GM13977 (cell line): ENCODE data around the gene SAP25.
"Not testable (repeated sequence)": the region's sequence is repeated elsewhere in the genome, so short reads cannot be mapped to it uniquely, and the experiment has no call there.

Source experiments
- DNase-seq: peaks from one replicate; pipeline ENCODE4 v3.0.0; 2012; ENCODE audit warnings: low spot score
- in situ Hi-C: fragments of 300-500 bp; cut with MboI; formaldehyde crosslinking; loops from one replicate; pipeline ENCODE4 v1.12.0; 2022; ENCODE audit warnings: low sequenced_read_pairs, low pct_unique_long_range_greater_than_20kb, mixed read lengths, inconsistent platforms; ENCODE audit not compliant: unreplicated experiment
- TF ChIP-seq, protein P1 (sequence below): IDR thresholded peaks from 2 replicates; pipeline ENCODE4 v1.5.1; 2012; ENCODE audit warnings: mild to moderate bottlenecking, control low read depth; ENCODE audit not compliant: insufficient read depth; ENCODE audit errors: extremely low read depth, missing control alignments

The SAP25 gene

DNA sequence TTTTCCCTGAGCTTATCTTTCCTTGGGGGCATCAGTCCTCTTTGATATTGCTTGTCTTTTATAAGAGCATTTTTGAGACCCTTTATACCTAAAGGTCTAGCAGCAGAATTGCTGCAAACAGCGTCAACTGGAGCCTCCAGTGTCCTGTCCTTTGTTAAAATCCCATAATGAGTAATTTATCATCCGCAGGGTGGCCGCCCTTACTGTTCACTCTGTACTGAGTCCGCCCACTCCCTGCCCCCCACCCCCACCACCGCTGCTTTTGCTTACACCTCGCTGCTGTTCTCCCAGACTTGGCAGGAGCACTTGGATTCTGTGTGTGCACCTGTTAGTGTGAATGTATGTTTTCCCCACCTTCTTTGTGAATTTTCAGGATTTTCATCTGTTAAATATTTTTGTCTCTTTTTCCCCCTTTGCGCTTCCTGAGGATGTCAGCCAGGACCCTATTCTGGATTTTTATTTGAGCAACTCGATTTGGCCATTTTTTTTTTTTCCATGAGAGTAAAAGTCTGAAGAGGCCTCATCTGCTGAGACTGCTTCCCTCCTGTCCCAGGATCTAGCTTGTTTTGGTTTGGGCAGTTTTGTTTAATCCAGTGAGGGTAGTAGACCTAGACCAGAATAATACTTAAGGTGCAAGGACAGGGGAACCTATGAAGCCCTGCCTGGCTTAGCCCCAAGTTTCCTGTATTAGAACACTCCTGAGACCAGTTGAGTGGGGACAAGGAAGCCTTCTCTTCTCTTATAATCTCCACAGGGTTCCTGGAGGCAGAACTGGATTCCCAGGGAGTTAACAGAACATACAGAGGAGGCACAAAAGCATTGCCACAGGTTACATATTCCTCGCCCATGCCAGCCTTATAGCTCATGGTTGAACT is 26.5 kb downstream of the SAP25 start:
- DNase-seq: no peak

GRCh38 chr7:100546129-100546925 is 27.4 kb downstream of the SAP25 start:
- DNase-seq: no peak
- TF ChIP-seq, protein P1, sequence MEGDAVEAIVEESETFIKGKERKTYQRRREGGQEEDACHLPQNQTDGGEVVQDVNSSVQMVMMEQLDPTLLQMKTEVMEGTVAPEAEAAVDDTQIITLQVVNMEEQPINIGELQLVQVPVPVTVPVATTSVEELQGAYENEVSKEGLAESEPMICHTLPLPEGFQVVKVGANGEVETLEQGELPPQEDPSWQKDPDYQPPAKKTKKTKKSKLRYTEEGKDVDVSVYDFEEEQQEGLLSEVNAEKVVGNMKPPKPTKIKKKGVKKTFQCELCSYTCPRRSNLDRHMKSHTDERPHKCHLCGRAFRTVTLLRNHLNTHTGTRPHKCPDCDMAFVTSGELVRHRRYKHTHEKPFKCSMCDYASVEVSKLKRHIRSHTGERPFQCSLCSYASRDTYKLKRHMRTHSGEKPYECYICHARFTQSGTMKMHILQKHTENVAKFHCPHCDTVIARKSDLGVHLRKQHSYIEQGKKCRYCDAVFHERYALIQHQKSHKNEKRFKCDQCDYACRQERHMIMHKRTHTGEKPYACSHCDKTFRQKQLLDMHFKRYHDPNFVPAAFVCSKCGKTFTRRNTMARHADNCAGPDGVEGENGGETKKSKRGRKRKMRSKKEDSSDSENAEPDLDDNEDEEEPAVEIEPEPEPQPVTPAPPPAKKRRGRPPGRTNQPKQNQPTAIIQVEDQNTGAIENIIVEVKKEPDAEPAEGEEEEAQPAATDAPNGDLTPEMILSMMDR: no peak
- in situ Hi-C loops: no loop called here

More for the DNA sequence above, 26.5 kb downstream of the SAP25 start:
- TF ChIP-seq, protein P1: no peak
- in situ Hi-C loops: no loop called here

DNA sequence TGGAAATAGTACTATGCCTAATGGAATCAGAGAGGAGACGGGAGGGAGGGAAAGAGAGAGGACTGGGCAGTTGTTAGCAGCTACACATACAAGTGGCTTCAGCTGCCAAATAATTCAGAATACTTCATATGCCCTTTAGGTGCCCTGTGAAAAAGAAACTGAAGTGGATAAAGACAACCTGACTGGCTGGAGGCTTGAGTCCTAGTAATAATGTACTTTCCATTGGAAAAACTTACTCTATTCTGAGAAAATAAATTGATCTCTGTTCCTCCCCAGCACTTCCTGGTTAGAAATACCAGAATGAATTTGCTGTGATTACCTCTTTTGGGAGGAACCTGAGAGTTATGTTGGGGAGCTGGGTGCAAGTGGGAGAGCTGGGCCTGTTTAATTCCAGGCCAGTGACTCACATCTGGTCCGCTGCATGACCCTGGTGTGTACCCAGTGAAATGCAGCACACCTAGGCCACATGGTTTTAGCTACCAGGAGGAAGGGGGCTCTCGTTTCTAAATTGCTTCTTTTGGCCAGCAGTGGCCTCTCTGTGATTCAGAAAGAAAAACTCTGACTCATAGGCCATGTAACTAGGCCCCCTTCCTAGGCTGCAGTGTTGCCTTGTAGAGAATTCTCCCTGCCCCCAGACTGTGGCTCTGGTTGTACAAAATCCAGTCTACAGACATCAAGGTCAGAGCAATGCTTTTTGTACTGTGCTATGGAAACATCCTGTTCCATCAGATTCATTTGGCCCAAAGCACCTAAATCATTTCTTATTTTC is 28.2 kb downstream of the SAP25 start:
- DNase-seq: peak; percentile 70

GRCh38 chr7:100544967-100545359 is 28.7 kb downstream of the SAP25 start:
- DNase-seq: no peak
- TF ChIP-seq, protein P1: no peak
- in situ Hi-C loops: no loop called here

More for the DNA sequence above, 28.2 kb downstream of the SAP25 start:
- TF ChIP-seq, protein P1: peak; percentile 24
- in situ Hi-C loops: no loop called here

GRCh38 chr7:100544386-100544785 is 29.3 kb downstream of the SAP25 start:
- TF ChIP-seq, protein P1: peak; percentile 3
- in situ Hi-C loops: no loop called here
- no peak for DNase-seq

DNA sequence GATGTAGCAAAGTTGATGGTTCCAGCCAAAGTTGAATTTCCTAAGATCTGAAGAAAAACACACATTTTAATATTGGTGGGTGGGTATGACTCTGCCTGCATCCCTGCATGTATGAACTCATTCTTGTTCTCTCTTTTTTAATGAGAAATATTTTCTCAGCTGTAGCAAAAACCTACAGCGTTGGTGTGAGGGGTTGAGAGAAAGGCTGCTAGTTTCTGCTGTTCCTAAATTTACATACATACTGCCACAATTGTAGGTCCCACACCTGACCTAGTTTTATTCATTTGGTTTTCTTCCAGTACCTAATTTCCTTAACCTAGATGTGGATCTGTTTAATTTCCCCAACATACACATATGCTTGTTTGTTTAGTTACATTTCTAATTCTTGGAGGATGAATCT is 30.1 kb downstream of the SAP25 start:
- in situ Hi-C loops: no loop called here
- TF ChIP-seq, protein P1: no peak
- no peak for DNase-seq

DNA sequence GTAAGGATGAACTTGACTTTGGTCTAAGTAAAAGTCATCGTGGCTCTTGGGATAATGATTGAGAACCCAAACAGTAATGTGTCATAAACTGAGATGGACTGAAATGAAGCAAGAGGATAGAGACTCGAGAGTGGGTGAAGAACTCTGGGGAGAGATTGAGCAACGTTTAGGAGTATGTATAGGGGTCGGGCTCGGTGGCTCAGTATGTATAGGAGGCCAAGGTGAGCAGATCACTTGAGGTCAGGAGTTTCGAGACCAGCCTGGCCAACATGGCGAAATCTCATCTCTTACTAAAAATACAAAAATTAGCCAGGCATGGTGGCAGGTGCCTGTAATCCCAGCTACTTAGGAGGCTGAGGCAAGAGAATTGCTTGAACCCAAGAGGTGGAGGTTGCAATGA is 32.4 kb downstream of the SAP25 start:
- DNase-seq, in situ Hi-C loops: not testable (repeated sequence)
